MM.1S (cell line): ENCODE results near the gene C19orf44.

Experiments
- DNase-seq: peaks from one replicate; pipeline ENCODE4 v3.0.0-alpha.2; 2015
- H2AFZ ChIP-seq: fragments of 300-600 bp; sonication (generic); 2 replicates; pipeline ENCODE4 v1.6.0; 2016; ENCODE audit warnings: antibody characterized with exemption, low read length
- H3F3A ChIP-seq: fragments of 300-600 bp; sonication (generic); 2 replicates; pipeline ENCODE4 v1.6.1; 2016; ENCODE audit warnings: mild to moderate bottlenecking, antibody characterized with exemption, low read length, moderate library complexity, mixed read lengths; ENCODE audit not compliant: insufficient read depth
- H3K27ac ChIP-seq: fragments of 300-600 bp; sonication (generic); 2 replicates; pipeline ENCODE4 v1.5.1; 2016; ENCODE audit warnings: mild to moderate bottlenecking, low read length
- H3K27me3 ChIP-seq: fragments of 300-600 bp; sonication (generic); replicated peaks from 2 replicates; pipeline ENCODE4 v1.6.0; 2016; ENCODE audit warnings: low read length; ENCODE audit not compliant: insufficient read depth
- H3K36me3 ChIP-seq: fragments of 300-600 bp; sonication (generic); replicated peaks from 2 replicates; pipeline ENCODE4 v1.6.1; 2016; ENCODE audit warnings: mild to moderate bottlenecking, low read length, mixed read lengths; ENCODE audit not compliant: insufficient read depth
- H3K4me1 ChIP-seq: fragments of 300-600 bp; sonication (generic); 2 replicates; pipeline ENCODE4 v1.6.1; 2016; ENCODE audit warnings: low read length, mixed read lengths
- H3K4me2 ChIP-seq: fragments of 300-600 bp; sonication (generic); 2 replicates; pipeline ENCODE4 v1.6.0; 2016; ENCODE audit warnings: low read depth, low read length
- H3K4me3 ChIP-seq: fragments of 300-600 bp; sonication (generic); 2 replicates; pipeline ENCODE4 v1.5.1; 2016; ENCODE audit warnings: low read length, mixed read lengths
- H3K79me2 ChIP-seq: fragments of 300-600 bp; sonication (generic); 2 replicates; pipeline ENCODE4 v1.6.1; 2016; ENCODE audit warnings: mixed run types, low read length, mixed read lengths
- H3K9ac ChIP-seq: fragments of 300-600 bp; sonication (generic); 2 replicates; pipeline ENCODE4 v1.6.1; 2016; ENCODE audit warnings: low read length, mixed read lengths
- H3K9me2 ChIP-seq: fragments of 300-600 bp; sonication (generic); replicated peaks from 2 replicates; pipeline ENCODE4 v1.6.1; 2016; ENCODE audit warnings: mild to moderate bottlenecking, low read length, mixed read lengths; ENCODE audit not compliant: insufficient read depth
- H3K9me3 ChIP-seq: fragments of 300-600 bp; sonication (generic); replicated peaks from 2 replicates; pipeline ENCODE4 v1.6.1; 2016; ENCODE audit warnings: mild to moderate bottlenecking, low read length, mixed read lengths; ENCODE audit not compliant: insufficient read depth
- H4K20me1 ChIP-seq: fragments of 300-600 bp; sonication (generic); 2 replicates; pipeline ENCODE4 v1.6.1; 2016; ENCODE audit warnings: mild to moderate bottlenecking, low read length, moderate library complexity, mixed read lengths; ENCODE audit not compliant: insufficient read depth
- CTCF ChIP-seq: fragments of 300-600 bp; sonication (generic); IDR thresholded peaks from 2 replicates; pipeline ENCODE4 v1.5.1; 2016; ENCODE audit warnings: antibody characterized with exemption, low read length, mixed read lengths
- EZH2 ChIP-seq: fragments of 300-600 bp; sonication (generic); optimal IDR thresholded peaks from 2 replicates; pipeline ENCODE3; 2017; ENCODE audit warnings: low read depth, mild to moderate bottlenecking, antibody characterized with exemption, low read length, mixed read lengths
- EZH2phosphoT487 ChIP-seq: fragments of 300-600 bp; sonication (generic); IDR thresholded peaks from 2 replicates; pipeline ENCODE4 v1.6.1; 2018; ENCODE audit warnings: antibody characterized with exemption, low read length

The C19orf44 gene

GRCh38 chr19:16520986-16521624, 24.9 kb downstream of the C19orf44 start:
- Histone ChIP-seq H3K9ac (no peak overlapping the region), H3K4me1 (no peaks in the 10 kb centered on the region), H2AFZ (no peak overlapping the region), H3K9me2 (no peaks in the 10 kb centered on the region), H3K79me2 (peaks cover 11% of the 10 kb centered on the region; the same call in 1 of the 2 replicates), H3K9me3 (no peaks in the 10 kb centered on the region), H3K27ac (no peak overlapping the region), H3K4me3 (no peak overlapping the region), H3K4me2 (no peak overlapping the region), H3F3A (no peaks in the 10 kb centered on the region), H3K27me3 (no peaks in the 10 kb centered on the region), H3K36me3 (peaks cover 20% of the 10 kb centered on the region), H4K20me1 (no peaks in the 10 kb centered on the region)
- no peak for TF ChIP-seq CTCF
- no peak for TF ChIP-seq EZH2phosphoT487
- TF ChIP-seq EZH2 = no peak
- DNase-seq = no peak

- H3K4me2 ChIP-seq = no peak overlapping the region
- no peaks in the 10 kb centered on the region for H3K27me3 ChIP-seq
- no peaks in the 10 kb centered on the region for H3K4me1 ChIP-seq
- H3K27ac ChIP-seq = no peak overlapping the region
- DNase-seq = no peak
- no peak overlapping the region for H2AFZ ChIP-seq
- no peaks in the 10 kb centered on the region for H3K9me2 ChIP-seq
- peaks cover 20% of the 10 kb centered on the region for H3K36me3 ChIP-seq
- H3K4me3 ChIP-seq = no peak overlapping the region
- peaks cover 15% of the 10 kb centered on the region; the same call in 1 of the 2 replicates for H3K79me2 ChIP-seq
- no peak overlapping the region for H3K9ac ChIP-seq
- H3K9me3 ChIP-seq = no peaks in the 10 kb centered on the region
- no peaks in the 10 kb centered on the region for H4K20me1 ChIP-seq
- no peak for TF ChIP-seq EZH2
- no peak for TF ChIP-seq EZH2phosphoT487
- no peak for TF ChIP-seq CTCF
- H3F3A ChIP-seq = no peaks in the 10 kb centered on the region
Measured at GRCh38 chr19:16521715-16522289, 25.6 kb downstream of the C19orf44 start.

- no peak overlapping the region for H3K4me2 ChIP-seq
- no peak overlapping the region for H2AFZ ChIP-seq
- no peaks in the 10 kb centered on the region for H3K27me3 ChIP-seq
- TF ChIP-seq CTCF (no peak), EZH2 (no peak), EZH2phosphoT487 (no peak)
- H4K20me1 ChIP-seq = no peaks in the 10 kb centered on the region
- no peak overlapping the region for H3K27ac ChIP-seq
- H3F3A ChIP-seq = no peaks in the 10 kb centered on the region
- H3K79me2 ChIP-seq = peaks cover 22% of the 10 kb centered on the region
- no peak overlapping the region for H3K9ac ChIP-seq
- H3K9me2 ChIP-seq = no peaks in the 10 kb centered on the region
- peaks cover 20% of the 10 kb centered on the region for H3K36me3 ChIP-seq
- DNase-seq = no peak
- no peaks in the 10 kb centered on the region for H3K9me3 ChIP-seq
- no peaks in the 10 kb centered on the region for H3K4me1 ChIP-seq
- H3K4me3 ChIP-seq = no peak overlapping the region
Measured at GRCh38 chr19:16522559-16523377, 26.6 kb downstream of the C19orf44 start.
